ENCODE measurements around the gene KCTD17.

KCTD17 gene

GRCh38 chr22:37014835-37015586, 36.5 kb upstream of the KCTD17 start:
- Histone ChIP-seq H3K9me3 (ENCODE audit: insufficient read depth, low read depth, low read length) (no peaks in the 10 kb centered on the region), H3K36me3 (ENCODE audit: insufficient read depth, low read length) (no peaks in the 10 kb centered on the region), H3K4me3 (ENCODE audit: low read length, poor library complexity, severe bottlenecking) (no peak overlapping the region), H3F3A (ENCODE audit: low read depth) (no peaks in the 10 kb centered on the region), H4K20me1 (ENCODE audit: insufficient read depth, low read length, poor library complexity, severe bottlenecking) (peaks cover 25% of the 10 kb centered on the region), H3K27me3 (ENCODE audit: insufficient read depth, low read length, poor library complexity, severe bottlenecking) (peaks cover 4% of the 10 kb centered on the region), H3K9me2 (replicated peaks; ENCODE audit: low read depth, low read length) (no peaks in the 10 kb centered on the region), H2AFZ (ENCODE audit: low read length) (no peak overlapping the region), H3K4me2 (ENCODE audit: low read depth, low read length, poor library complexity, severe bottlenecking) (peak overlapping the region; percentile 40), H3K79me2 (ENCODE audit: insufficient read depth, low read length) (peaks cover 38% of the 10 kb centered on the region), H3K4me1 (ENCODE audit: insufficient read depth, low read length, poor library complexity, severe bottlenecking) (peaks cover 30% of the 10 kb centered on the region), H3K9ac (ENCODE audit: low read depth, low read length, poor library complexity, severe bottlenecking) (no peak overlapping the region)
- TF ChIP-seq CTCF (conservative IDR thresholded peaks at IDR 0.05; ENCODE audit: low read length) (no peak), EZH2phosphoT487 (IDR thresholded peaks at IDR 0.05; ENCODE audit: borderline replicate concordance) (no peak)

- H3K36me3 ChIP-seq (ENCODE audit: insufficient read depth, low read length) = no peaks in the 10 kb centered on the region
- no peaks in the 10 kb centered on the region for H3F3A ChIP-seq (ENCODE audit: low read depth)
- H3K4me1 ChIP-seq (ENCODE audit: insufficient read depth, low read length, poor library complexity, severe bottlenecking) = peaks cover 30% of the 10 kb centered on the region
- peaks cover 25% of the 10 kb centered on the region for H4K20me1 ChIP-seq (ENCODE audit: insufficient read depth, low read length, poor library complexity, severe bottlenecking)
- no peak overlapping the region for H2AFZ ChIP-seq (ENCODE audit: low read length)
- H3K9me3 ChIP-seq (ENCODE audit: insufficient read depth, low read depth, low read length) = no peaks in the 10 kb centered on the region
- H3K9me2 ChIP-seq (replicated peaks; ENCODE audit: low read depth, low read length) = no peaks in the 10 kb centered on the region
- H3K27me3 ChIP-seq (ENCODE audit: insufficient read depth, low read length, poor library complexity, severe bottlenecking) = peaks cover 5% of the 10 kb centered on the region
- H3K79me2 ChIP-seq (ENCODE audit: insufficient read depth, low read length) = peaks cover 43% of the 10 kb centered on the region
- no peak overlapping the region for H3K4me3 ChIP-seq (ENCODE audit: low read length, poor library complexity, severe bottlenecking)
- H3K9ac ChIP-seq (ENCODE audit: low read depth, low read length, poor library complexity, severe bottlenecking) = no peak overlapping the region
- peak overlapping the region; percentile 40 for H3K4me2 ChIP-seq (ENCODE audit: low read depth, low read length, poor library complexity, severe bottlenecking)
- no peak for TF ChIP-seq EZH2phosphoT487 (IDR thresholded peaks at IDR 0.05; ENCODE audit: borderline replicate concordance)
- no peak for TF ChIP-seq CTCF (conservative IDR thresholded peaks at IDR 0.05; ENCODE audit: low read length)
Observed at GRCh38 chr22:37015587-37015878, 36.0 kb upstream of the KCTD17 start.

GRCh38 chr22:37016134-37016910, 35.2 kb upstream of the KCTD17 start:
- peaks cover 5% of the 10 kb centered on the region for H3K27me3 ChIP-seq (ENCODE audit: insufficient read depth, low read length, poor library complexity, severe bottlenecking)
- peaks cover 30% of the 10 kb centered on the region for H3K4me1 ChIP-seq (ENCODE audit: insufficient read depth, low read length, poor library complexity, severe bottlenecking)
- H3F3A ChIP-seq (ENCODE audit: low read depth) = no peaks in the 10 kb centered on the region
- peaks cover 25% of the 10 kb centered on the region for H4K20me1 ChIP-seq (ENCODE audit: insufficient read depth, low read length, poor library complexity, severe bottlenecking)
- no peaks in the 10 kb centered on the region for H3K9me2 ChIP-seq (replicated peaks; ENCODE audit: low read depth, low read length)
- H3K79me2 ChIP-seq (ENCODE audit: insufficient read depth, low read length) = peaks cover 51% of the 10 kb centered on the region
- TF ChIP-seq CTCF (conservative IDR thresholded peaks at IDR 0.05; ENCODE audit: low read length) = no peak
- TF ChIP-seq EZH2phosphoT487 (IDR thresholded peaks at IDR 0.05; ENCODE audit: borderline replicate concordance) = no peak
- H3K9me3 ChIP-seq (ENCODE audit: insufficient read depth, low read depth, low read length) = no peaks in the 10 kb centered on the region
- H3K9ac ChIP-seq (ENCODE audit: low read depth, low read length, poor library complexity, severe bottlenecking) = peak overlapping the region; percentile 97
- peak overlapping the region; percentile 95 for H3K4me3 ChIP-seq (ENCODE audit: low read length, poor library complexity, severe bottlenecking)
- no peak overlapping the region for H2AFZ ChIP-seq (ENCODE audit: low read length)
- no peaks in the 10 kb centered on the region for H3K36me3 ChIP-seq (ENCODE audit: insufficient read depth, low read length)
- H3K4me2 ChIP-seq (ENCODE audit: low read depth, low read length, poor library complexity, severe bottlenecking) = peak overlapping the region; percentile 88

All from Loucy (cell line).